Measurements from ENCODE around the gene CIZ1.

CIZ1 gene

DNA sequence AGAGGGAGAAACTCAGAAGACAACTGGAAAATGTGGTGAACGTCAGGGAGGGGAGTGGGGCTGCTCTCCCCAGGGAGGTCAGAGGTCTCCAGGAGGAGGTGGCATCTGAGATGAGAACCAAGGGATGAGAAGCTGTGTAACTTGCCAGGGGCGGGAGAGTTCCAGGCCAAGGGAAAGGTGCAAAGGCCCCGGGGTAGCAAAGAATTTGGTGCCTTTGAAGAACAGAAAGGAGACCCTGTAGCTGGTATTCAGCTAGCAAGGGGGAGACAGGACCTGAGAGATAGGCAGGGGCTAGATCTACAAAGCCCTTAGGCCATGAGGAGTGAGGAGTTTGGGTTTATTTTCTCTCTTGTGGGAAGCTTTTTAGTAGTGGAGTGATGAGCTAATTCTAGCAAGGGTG, 15.1 kb upstream of the CIZ1 start:
- CTCF ChIA-PET: interaction anchor here (1.3 to 3.5 kb wide), 7 partner anchors 8 to 20 kb away, joined by 3 to 20 read pairs (median 5); partner anchors contain the start of gene CIZ1
- DNase-seq (ENCODE audit: extremely low spot score): no peak
- POLR2A ChIA-PET: interaction anchor here (1.2 kb wide), 1 partner anchor 12 kb away, joined by 4 read pairs; no protein-coding TSS in a partner anchor
- TF ChIP-seq, protein P1, sequence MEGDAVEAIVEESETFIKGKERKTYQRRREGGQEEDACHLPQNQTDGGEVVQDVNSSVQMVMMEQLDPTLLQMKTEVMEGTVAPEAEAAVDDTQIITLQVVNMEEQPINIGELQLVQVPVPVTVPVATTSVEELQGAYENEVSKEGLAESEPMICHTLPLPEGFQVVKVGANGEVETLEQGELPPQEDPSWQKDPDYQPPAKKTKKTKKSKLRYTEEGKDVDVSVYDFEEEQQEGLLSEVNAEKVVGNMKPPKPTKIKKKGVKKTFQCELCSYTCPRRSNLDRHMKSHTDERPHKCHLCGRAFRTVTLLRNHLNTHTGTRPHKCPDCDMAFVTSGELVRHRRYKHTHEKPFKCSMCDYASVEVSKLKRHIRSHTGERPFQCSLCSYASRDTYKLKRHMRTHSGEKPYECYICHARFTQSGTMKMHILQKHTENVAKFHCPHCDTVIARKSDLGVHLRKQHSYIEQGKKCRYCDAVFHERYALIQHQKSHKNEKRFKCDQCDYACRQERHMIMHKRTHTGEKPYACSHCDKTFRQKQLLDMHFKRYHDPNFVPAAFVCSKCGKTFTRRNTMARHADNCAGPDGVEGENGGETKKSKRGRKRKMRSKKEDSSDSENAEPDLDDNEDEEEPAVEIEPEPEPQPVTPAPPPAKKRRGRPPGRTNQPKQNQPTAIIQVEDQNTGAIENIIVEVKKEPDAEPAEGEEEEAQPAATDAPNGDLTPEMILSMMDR (IDR thresholded peaks at IDR 0.05; ENCODE audit: control extremely low read depth, extremely low read depth, low read depth, missing control alignments): no peak

DNA sequence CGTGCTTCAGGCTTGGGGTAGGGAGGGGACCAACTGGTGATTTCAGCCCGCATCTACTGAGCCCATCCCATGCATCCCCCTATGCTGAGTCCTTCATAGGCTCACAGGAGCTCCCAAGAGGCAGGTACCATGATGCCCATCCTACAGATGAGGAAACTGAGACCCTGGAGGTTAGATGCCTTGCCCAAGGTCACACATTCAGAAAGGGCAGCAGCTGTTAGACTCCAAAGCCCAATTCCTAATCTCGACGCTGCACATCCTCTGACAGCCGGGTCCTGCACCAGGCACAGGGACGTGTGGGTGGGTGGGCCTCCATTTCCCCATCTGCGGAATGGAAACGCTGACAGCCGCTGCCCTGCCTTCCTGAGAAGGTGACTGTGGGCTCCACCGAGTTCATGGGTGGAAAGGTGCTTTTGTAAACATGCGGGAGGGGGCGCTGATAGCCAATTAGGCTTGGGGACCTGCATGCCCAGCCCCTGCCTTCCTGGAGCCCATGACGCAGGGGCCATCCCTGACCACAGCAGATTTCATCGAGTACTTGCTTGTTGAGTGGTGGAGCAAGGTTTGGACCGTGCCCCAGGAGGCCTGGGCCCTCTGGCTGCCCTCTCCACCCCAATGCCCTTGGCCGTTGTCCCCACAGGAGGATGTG, 14.0 kb upstream of the CIZ1 start:
- POLR2A ChIA-PET: no interaction called here
- CTCF ChIA-PET: interaction anchor here (1.0 to 3.5 kb wide), 5 partner anchors 10 to 17 kb away, joined by 3 to 20 read pairs (median 8); partner anchors contain the start of gene CIZ1
- TF ChIP-seq, protein P1 (IDR thresholded peaks at IDR 0.05; ENCODE audit: control extremely low read depth, extremely low read depth, low read depth, missing control alignments): no peak
- DNase-seq (ENCODE audit: extremely low spot score): no peak

DNA sequence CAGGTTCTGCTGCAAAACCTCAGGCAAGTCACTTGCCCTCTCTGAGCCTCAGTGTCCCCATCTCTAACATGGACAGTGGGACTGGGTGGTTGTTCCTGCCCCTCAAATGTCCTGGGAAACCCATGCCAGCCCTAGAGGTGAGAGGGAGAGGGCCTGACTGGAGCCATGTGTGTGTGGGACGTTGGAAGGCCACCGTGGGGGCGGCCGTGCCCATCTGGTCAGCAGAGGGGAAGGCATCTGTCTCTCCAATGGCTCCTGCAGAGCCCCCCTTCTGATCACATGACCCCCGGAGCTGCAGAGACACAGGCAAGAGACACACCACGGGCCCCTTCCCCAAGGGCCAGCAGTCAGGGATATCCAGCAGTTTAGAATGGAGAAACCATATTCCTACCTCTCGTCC, 13.5 kb upstream of the CIZ1 start:
- CTCF ChIA-PET: interaction anchor here (1.0 kb wide), 1 partner anchor 17 kb away, joined by 3 read pairs; no protein-coding TSS in a partner anchor

GRCh38 chr9:128203707-128204551, 12.6 kb upstream of the CIZ1 start:
- CTCF ChIA-PET: interaction anchor here (0.7 to 1.1 kb wide), 6 partner anchors 9 to 18 kb away, joined by 3 to 7 read pairs (median 4); no protein-coding TSS in a partner anchor
- POLR2A ChIA-PET: no interaction called here
- TF ChIP-seq, protein P1 (IDR thresholded peaks at IDR 0.05; ENCODE audit: control extremely low read depth, extremely low read depth, low read depth, missing control alignments): no peak
- DNase-seq (ENCODE audit: extremely low spot score): no peak

More for the DNA sequence above, 13.5 kb upstream of the CIZ1 start:
- TF ChIP-seq, protein P1 (IDR thresholded peaks at IDR 0.05; ENCODE audit: control extremely low read depth, extremely low read depth, low read depth, missing control alignments): no peak
- POLR2A ChIA-PET: no interaction called here
- DNase-seq (ENCODE audit: extremely low spot score): no peak

- POLR2A ChIA-PET: no interaction called here
- TF ChIP-seq, protein P1 (IDR thresholded peaks at IDR 0.05; ENCODE audit: control extremely low read depth, extremely low read depth, low read depth, missing control alignments): peak; percentile 98
- CTCF ChIA-PET: interaction anchor here (0.7 to 3.1 kb wide), 6 partner anchors 8 to 15 kb away, joined by 3 to 15 read pairs (median 4); no protein-coding TSS in a partner anchor
- peak; percentile 98 for DNase-seq (ENCODE audit: extremely low spot score)
These were observed 11.8 kb upstream of the CIZ1 start, which contains the start of gene DNM1 for GRCh38 chr9:128203024-128203706. Gene DNM1, plus strand, starts transcription at chr9:128203379. Its CDS starts 92 bp downstream, at chr9:128203471.

DNA sequence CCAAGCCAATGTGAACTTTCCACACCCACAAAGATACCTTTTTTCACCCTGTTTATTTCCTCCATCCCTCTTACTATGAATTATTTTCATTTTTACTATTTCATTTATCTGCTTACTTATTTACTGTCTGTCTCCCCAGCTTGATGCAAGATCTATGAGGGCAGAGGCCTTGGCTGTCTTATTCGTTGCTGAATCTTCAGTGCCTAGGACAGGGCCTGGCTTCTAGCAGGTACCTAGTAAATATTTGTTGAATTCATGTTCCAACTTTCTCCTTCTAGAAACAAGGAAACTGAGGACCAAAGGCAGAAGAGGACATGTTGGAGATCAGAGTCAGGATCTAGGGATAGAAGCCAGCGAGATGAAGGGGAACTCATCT, 11.3 kb upstream of the CIZ1 start:
- TF ChIP-seq, protein P1 (IDR thresholded peaks at IDR 0.05; ENCODE audit: control extremely low read depth, extremely low read depth, low read depth, missing control alignments): no peak
- POLR2A ChIA-PET: no interaction called here
- DNase-seq (ENCODE audit: extremely low spot score): no peak
- CTCF ChIA-PET: interaction anchor here (3.1 to 4.4 kb wide), 2 partner anchors 10 to 12 kb away, joined by 15 to 23 read pairs; partner anchors contain the start of gene CIZ1
